HepG2 (cell line): ENCODE measurements around the gene COMT. TPM values are rescaled to one million over a fixed set of nuclear protein-coding genes. Genes with fewer than 3 reads are reported as not detected.
A peak's percentile ranks its signal among the peaks of the same experiment; 100 is the strongest.

Experiments used
- ATAC-seq: fragments of 200-7000 bp; cut with Tn5 transposase; 3 replicates; pipeline ENCODE4 v1.9.1; 2020; ENCODE audit warnings: mild to moderate bottlenecking, moderate library complexity
- BruUV-seq: library from RNA; stranded (reverse); fragments of 400-500 nt; replicated peaks from 2 replicates; lab custom pipeline; 2021; lab: Mats Ljungman, UMichigan
- CTCF ChIA-PET: fragments of 300-600 bp; formaldehyde crosslinking; extraction: SDS; loops from one replicate; lab custom pipeline; 2021; ENCODE audit warnings: low total read pairs, inconsistent platforms, low intra/inter-chr PET ratio; lab: Yijun Ruan, JAX
- POLR2A ChIA-PET: fragments of 350-600 bp; sonication (Branson Sonifier 250); formaldehyde crosslinking; loops from one replicate; lab custom pipeline; 2020; ENCODE audit warnings: antibody characterized with exemption, inconsistent platforms; lab: Yijun Ruan, JAX
- DNase-seq: peaks from one replicate; pipeline ENCODE4 v3.0.0-alpha.2; 2015; ENCODE audit warnings: low spot score
- FAIRE-seq: peaks from 3 replicates; lab custom pipeline; 2011; peaks lifted over from hg19 to GRCh38; lab: Jason Lieb, UNC
- H2AFZ ChIP-seq: one replicate; pipeline ENCODE4 v1.6.1; 2011; ENCODE audit warnings: low read length, inconsistent platforms
- H3K27ac ChIP-seq: fragments of 300-600 bp; 3 replicates; pipeline ENCODE4 v1.8.0; 2011; ENCODE audit warnings: mixed run types, mild to moderate bottlenecking, mixed read lengths, low read length, inconsistent platforms; ENCODE audit not compliant: insufficient read depth; ENCODE audit errors: extremely low read length
- H3K27me3 ChIP-seq, 2 experiments: fragments of 200-600 bp in 1 of 2; 2 replicates in 1 of 2; 3 replicates in 1 of 2; pipeline versions ENCODE4 v1.6.0 to v1.8.0; 2011; ENCODE audit warnings: low read length in 2 of 2, mild to moderate bottlenecking in 2 of 2, moderate library complexity in 2 of 2, inconsistent platforms in 1 of 2; ENCODE audit not compliant: insufficient read depth in 2 of 2, control insufficient read depth in 1 of 2
- H3K36me3 ChIP-seq, 2 experiments: fragments of 200-600 bp in 1 of 2; replicated peaks in 1 of 2; 2 replicates in 1 of 2; 3 replicates in 1 of 2; pipeline versions ENCODE4 v1.5.1 to v1.8.0; 2011; ENCODE audit warnings: low read length in 2 of 2, inconsistent platforms in 1 of 2; ENCODE audit not compliant: insufficient read depth in 2 of 2, control insufficient read depth in 1 of 2
- H3K4me1 ChIP-seq: 2 replicates; pipeline ENCODE4 v1.5.1; 2012; ENCODE audit warnings: low read length, inconsistent platforms; ENCODE audit not compliant: insufficient read depth
- H3K4me2 ChIP-seq: 2 replicates; pipeline ENCODE4 v1.6.0; 2011; ENCODE audit warnings: low read depth, low read length, inconsistent platforms
- H3K4me3 ChIP-seq, 3 experiments: fragments of 200-600 bp in 1 of 3; sonication (generic), shearing (Covaris generic) in 1 of 3; replicated peaks in 1 of 3; 2 replicates each; pipeline ENCODE4 v1.5.1; 2011 to 2016; ENCODE audit warnings: low read length in 3 of 3, inconsistent platforms in 2 of 3, low read depth in 2 of 3, mild to moderate bottlenecking in 2 of 3, control low read depth in 1 of 3, mixed read lengths in 1 of 3; ENCODE audit not compliant: insufficient read depth in 1 of 3
- H3K79me2 ChIP-seq: one replicate; pipeline ENCODE4 v1.6.1; 2011; ENCODE audit warnings: low read length, inconsistent platforms; ENCODE audit not compliant: insufficient read depth
- H3K9ac ChIP-seq: 2 replicates; pipeline ENCODE4 v1.6.0; 2011; ENCODE audit warnings: mild to moderate bottlenecking, low read depth, low read length, inconsistent platforms; ENCODE audit not compliant: insufficient read depth
- H3K9me3 ChIP-seq: 2 replicates; pipeline ENCODE4 v1.5.1; 2012; ENCODE audit warnings: mild to moderate bottlenecking, low read length
- H4K20me1 ChIP-seq: 2 replicates; pipeline ENCODE4 v1.6.0; 2011; ENCODE audit warnings: inconsistent platforms, mild to moderate bottlenecking, low read length, moderate library complexity; ENCODE audit not compliant: insufficient read depth
- FOXP4 ChIP-seq: sonication (generic); formaldehyde crosslinking; IDR thresholded peaks from 2 replicates; pipeline ENCODE4 v1.4.0; 2020; ENCODE audit warnings: missing genetic modification reagents
- NCOA5 ChIP-seq: sonication (generic); formaldehyde crosslinking; IDR thresholded peaks from 2 replicates; pipeline ENCODE4 v1.4.0; 2020; ENCODE audit warnings: missing genetic modification reagents
- RFX3 ChIP-seq: IDR thresholded peaks from 2 replicates; pipeline ENCODE4 v1.6.1; 2016; ENCODE audit warnings: missing biosample characterization, missing genetic modification reagents
- RORA ChIP-seq: sonication (generic); formaldehyde crosslinking; IDR thresholded peaks from 2 replicates; pipeline ENCODE4 v1.5.0; 2020; ENCODE audit warnings: mild to moderate bottlenecking, missing genetic modification reagents, moderate library complexity
- ZMYM3 ChIP-seq: sonication (generic); formaldehyde crosslinking; IDR thresholded peaks from 2 replicates; pipeline ENCODE4 v1.5.1; 2020; ENCODE audit warnings: mild to moderate bottlenecking, missing genetic modification reagents
- ZNF296 ChIP-seq: sonication (generic); formaldehyde crosslinking; conservative IDR thresholded peaks from 2 replicates; pipeline ENCODE4 v1.5.0; 2020; ENCODE audit warnings: mild to moderate bottlenecking, missing genetic modification reagents
- ZNF460 ChIP-seq: sonication (generic); formaldehyde crosslinking; IDR thresholded peaks from 2 replicates; pipeline ENCODE4 v1.5.1; 2020; ENCODE audit warnings: missing genetic modification reagents, mild to moderate bottlenecking, borderline replicate concordance
- ZNF547 ChIP-seq: sonication (generic); formaldehyde crosslinking; IDR thresholded peaks from 2 replicates; pipeline ENCODE4 v1.5.1; 2020; ENCODE audit warnings: mild to moderate bottlenecking, missing genetic modification reagents
- WGBS: methylation state at CpG from one replicate; pipeline ENCODE4 v1.1.6; 2017; ENCODE audit warnings: low lambda C conversion rate; 5-methylcytosine and 5-hydroxymethylcytosine counted together
- in situ Hi-C: cut with HindIII; loops from 2 replicates; pipeline ENCODE4 v1.10.0; 2017; ENCODE audit warnings: low pct_unique_long_range_greater_than_20kb; ENCODE audit not compliant: extremely low pct_ligation_motif_present
- intact Hi-C: fragments of 100-400 bp; cut with micrococcal nuclease; formaldehyde crosslinking; loops from one replicate; pipeline ENCODE4 v1.10.0; 2022; ENCODE audit not compliant: unreplicated experiment
- polyA plus RNA-seq, 8 experiments: library from polyadenylated mRNA; depleted of rRNA in 3 of 8; stranded (reverse) in 7 of 8; unstranded in 1 of 8; fragments of >200 nt; fragmentation: Illumina TruSeq in 4 of 8; extraction: Trizol in 4 of 8; gene quantifications; 2 replicates each; pipeline versions ENCODE4 v1.2.1 to v1.2.3, GENCODE V29; 2011 to 2016; ENCODE audit warnings: low read depth in 4 of 8, missing spikeins in 1 of 8, mixed read lengths in 1 of 8; ENCODE audit not compliant: insufficient read depth in 1 of 8
- total RNA-seq, 5 experiments: library from RNA; depleted of rRNA; stranded (reverse); fragments of >200 nt; fragmentation: Illumina TruSeq; extraction: Trizol; gene quantifications; 2 replicates each; pipeline ENCODE4 v1.2.3, GENCODE V29; 2016; ENCODE audit warnings: low read depth in 1 of 5
- TF ChIP-seq, protein P1 (sequence below): IDR thresholded peaks from 2 replicates; pipeline ENCODE4 v1.4.0; 2020; ENCODE audit warnings: mild to moderate bottlenecking, missing genetic modification reagents
- TF ChIP-seq, protein P2 (sequence below): sonication (generic); formaldehyde crosslinking; IDR thresholded peaks from 2 replicates; pipeline ENCODE4 v1.5.0; 2020; ENCODE audit warnings: mild to moderate bottlenecking, missing genetic modification reagents

The COMT gene
- total and polyA plus RNA-seq, 2 of the 13 experiments (the other 11 are each of a cell fraction or from before 2014, with no cell fraction given): 156 to 162 TPM

DNA sequence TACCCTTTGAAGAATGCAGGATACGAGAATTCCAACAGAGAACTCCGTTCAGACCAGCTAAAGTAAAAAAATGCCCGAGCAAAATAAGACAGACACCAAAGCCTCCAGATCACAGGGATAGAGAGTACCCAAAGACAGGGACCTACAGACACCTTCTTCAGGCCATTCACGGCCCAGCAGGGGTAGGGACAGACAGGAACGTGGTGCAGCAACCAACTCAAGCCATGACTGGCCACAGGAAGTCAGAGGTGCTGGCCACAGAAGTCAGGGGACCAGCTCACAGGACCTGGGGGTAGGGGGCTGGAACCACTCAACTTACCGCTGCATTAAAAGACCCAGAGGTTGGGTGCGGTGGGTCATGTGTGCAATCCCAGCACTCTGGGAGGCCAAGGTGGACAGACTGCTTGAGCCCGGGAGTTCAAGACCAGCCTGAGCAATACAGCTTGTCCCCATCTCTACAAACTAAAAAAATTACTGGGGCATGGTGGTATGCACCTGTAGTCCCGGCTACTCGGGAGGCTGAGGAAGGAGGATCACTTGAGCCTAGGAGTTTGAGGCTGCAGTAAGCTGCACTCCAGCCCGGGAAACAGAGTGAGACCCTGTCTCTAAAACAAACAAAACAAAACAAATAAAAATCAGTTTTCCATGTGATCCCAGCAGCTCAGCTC, 39.9 kb upstream of the COMT start:
- POLR2A ChIA-PET: interaction anchor here (1.8 to 2.3 kb wide), 3 partner anchors 9 to 46 kb away, joined by 5 to 11 read pairs (median 6); partner anchors contain the start of genes COMT, GNB1L, RTL10 and TXNRD2
- no peaks in the 10 kb centered on the region for H3K79me2 ChIP-seq
- BruUV-seq: no TSS peak
- intact Hi-C loops: no loop called here
- in situ Hi-C loops: loop anchor here (5.0 kb wide), 2 partner anchors 49 to 169 kb away; partner anchors contain the start of genes GNB1L and RTL10
- peaks cover 66% of the 10 kb centered on the region for H3K4me1 ChIP-seq
- H2AFZ ChIP-seq: no peak overlapping the region
- H3K4me2 ChIP-seq: no peak overlapping the region
- H4K20me1 ChIP-seq: no peaks in the 10 kb centered on the region
- peaks cover 5 to 8% of the 10 kb centered on the region in 2 experiments; a peak in 3 of 5 replicates for H3K36me3 ChIP-seq
- no peak overlapping the region for H3K4me3 ChIP-seq
- H3K27me3 ChIP-seq: no peaks in the 10 kb centered on the region
- no peak for FAIRE-seq
- CTCF ChIA-PET: no interaction called here
- DNase-seq: no peak
- WGBS: 80% methylated on average over 9 of the region's 11 CpGs
- TF ChIP-seq, protein P1, sequence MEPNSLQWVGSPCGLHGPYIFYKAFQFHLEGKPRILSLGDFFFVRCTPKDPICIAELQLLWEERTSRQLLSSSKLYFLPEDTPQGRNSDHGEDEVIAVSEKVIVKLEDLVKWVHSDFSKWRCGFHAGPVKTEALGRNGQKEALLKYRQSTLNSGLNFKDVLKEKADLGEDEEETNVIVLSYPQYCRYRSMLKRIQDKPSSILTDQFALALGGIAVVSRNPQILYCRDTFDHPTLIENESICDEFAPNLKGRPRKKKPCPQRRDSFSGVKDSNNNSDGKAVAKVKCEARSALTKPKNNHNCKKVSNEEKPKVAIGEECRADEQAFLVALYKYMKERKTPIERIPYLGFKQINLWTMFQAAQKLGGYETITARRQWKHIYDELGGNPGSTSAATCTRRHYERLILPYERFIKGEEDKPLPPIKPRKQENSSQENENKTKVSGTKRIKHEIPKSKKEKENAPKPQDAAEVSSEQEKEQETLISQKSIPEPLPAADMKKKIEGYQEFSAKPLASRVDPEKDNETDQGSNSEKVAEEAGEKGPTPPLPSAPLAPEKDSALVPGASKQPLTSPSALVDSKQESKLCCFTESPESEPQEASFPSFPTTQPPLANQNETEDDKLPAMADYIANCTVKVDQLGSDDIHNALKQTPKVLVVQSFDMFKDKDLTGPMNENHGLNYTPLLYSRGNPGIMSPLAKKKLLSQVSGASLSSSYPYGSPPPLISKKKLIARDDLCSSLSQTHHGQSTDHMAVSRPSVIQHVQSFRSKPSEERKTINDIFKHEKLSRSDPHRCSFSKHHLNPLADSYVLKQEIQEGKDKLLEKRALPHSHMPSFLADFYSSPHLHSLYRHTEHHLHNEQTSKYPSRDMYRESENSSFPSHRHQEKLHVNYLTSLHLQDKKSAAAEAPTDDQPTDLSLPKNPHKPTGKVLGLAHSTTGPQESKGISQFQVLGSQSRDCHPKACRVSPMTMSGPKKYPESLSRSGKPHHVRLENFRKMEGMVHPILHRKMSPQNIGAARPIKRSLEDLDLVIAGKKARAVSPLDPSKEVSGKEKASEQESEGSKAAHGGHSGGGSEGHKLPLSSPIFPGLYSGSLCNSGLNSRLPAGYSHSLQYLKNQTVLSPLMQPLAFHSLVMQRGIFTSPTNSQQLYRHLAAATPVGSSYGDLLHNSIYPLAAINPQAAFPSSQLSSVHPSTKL (CRISPR knock-in tag): no peak
- TF ChIP-seq ZNF460 (no peak), ZNF547 (CRISPR knock-in tag) (no peak), ZMYM3 (CRISPR knock-in tag) (peak; percentile 89), RORA (CRISPR knock-in tag) (no peak), RFX3 (CRISPR knock-in tag) (no peak), FOXP4 (CRISPR knock-in tag) (0 out of 2 replicates have a peak, but pooled peaks have one; percentile 11), NCOA5 (no peak), ZNF296 (no peak)
- TF ChIP-seq, protein P2, sequence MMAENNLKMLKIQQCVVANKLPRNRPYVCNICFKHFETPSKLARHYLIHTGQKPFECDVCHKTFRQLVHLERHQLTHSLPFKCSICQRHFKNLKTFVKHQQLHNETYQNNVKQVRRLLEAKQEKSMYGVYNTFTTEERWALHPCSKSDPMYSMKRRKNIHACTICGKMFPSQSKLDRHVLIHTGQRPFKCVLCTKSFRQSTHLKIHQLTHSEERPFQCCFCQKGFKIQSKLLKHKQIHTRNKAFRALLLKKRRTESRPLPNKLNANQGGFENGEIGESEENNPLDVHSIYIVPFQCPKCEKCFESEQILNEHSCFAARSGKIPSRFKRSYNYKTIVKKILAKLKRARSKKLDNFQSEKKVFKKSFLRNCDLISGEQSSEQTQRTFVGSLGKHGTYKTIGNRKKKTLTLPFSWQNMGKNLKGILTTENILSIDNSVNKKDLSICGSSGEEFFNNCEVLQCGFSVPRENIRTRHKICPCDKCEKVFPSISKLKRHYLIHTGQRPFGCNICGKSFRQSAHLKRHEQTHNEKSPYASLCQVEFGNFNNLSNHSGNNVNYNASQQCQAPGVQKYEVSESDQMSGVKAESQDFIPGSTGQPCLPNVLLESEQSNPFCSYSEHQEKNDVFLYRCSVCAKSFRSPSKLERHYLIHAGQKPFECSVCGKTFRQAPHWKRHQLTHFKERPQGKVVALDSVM (CRISPR knock-in tag): peak; percentile 100
- H3K27ac ChIP-seq: peak overlapping the region; percentile 4
- H3K9me3 ChIP-seq: no peaks in the 10 kb centered on the region
- ATAC-seq: no peak
- no peak overlapping the region for H3K9ac ChIP-seq
